OCI-LY1 (cell line): ENCODE data around the gene IGF2BP3.

ENCODE experiments used
- CTCF ChIP-seq: fragments of 200-600 bp; sonication (generic), shearing (Covaris generic); IDR thresholded peaks from 2 replicates; pipeline ENCODE4 v1.5.1; 2017; ENCODE audit warnings: mild to moderate bottlenecking, antibody characterized with exemption, low read length, moderate library complexity, mixed read lengths
- EZH2 ChIP-seq: fragments of 200-600 bp; sonication (generic), shearing (Covaris generic); IDR thresholded peaks from 2 replicates; pipeline ENCODE4 v1.8.0; 2017; ENCODE audit warnings: borderline replicate concordance, mixed run types, mild to moderate bottlenecking, antibody characterized with exemption, low read length, moderate library complexity, mixed read lengths

GRCh38 chr7:23419845-23420244 lies 50.4 kb downstream of the IGF2BP3 start:
- TF ChIP-seq CTCF = no peak
- no peak for TF ChIP-seq EZH2
